Body of pancreas (tissue), 4 donors: Measurements from ENCODE around the gene YY1. TPM values are rescaled to one million over a fixed set of nuclear protein-coding genes. Genes with fewer than 3 reads are reported as not detected.

ENCODE experiments used
- ATAC-seq: fragments of 150-250 bp; one replicate; pipeline ENCODE4 v1.9.1; 2016
- DNase-seq, 4 donors: peaks; one replicate each; pipeline ENCODE4 v3.0.0-alpha.2; 2019
- H3K27ac ChIP-seq, 4 donors: fragments of 200-600 bp; sonication (generic); 1 replicate in 3 of 4; 2 replicates in 1 of 4; pipeline versions ENCODE4 v1.5.1 to v1.6.1; 2016 to 2019; ENCODE audit warnings: mild to moderate bottlenecking in 1 of 4, mixed read lengths in 1 of 4, moderate library complexity in 1 of 4
- H3K27me3 ChIP-seq, 2 donors: fragments of 200-600 bp; sonication (generic); one replicate each; pipeline ENCODE4 v1.6.0; 2016; ENCODE audit warnings: mild to moderate bottlenecking in 1 of 2
- H3K36me3 ChIP-seq, 2 donors: fragments of 200-600 bp; sonication (generic); replicated peaks in 1 of 2; 2 replicates each; pipeline ENCODE4 v1.5.1; 2016; ENCODE audit warnings: low read depth in 2 of 2; ENCODE audit not compliant: insufficient read depth in 1 of 2
- H3K4me1 ChIP-seq: fragments of 200-600 bp; sonication (generic); one replicate; pipeline ENCODE4 v1.6.0; 2016
- H3K4me3 ChIP-seq, 2 donors: fragments of 200-600 bp; sonication (generic); 1 replicate in 1 of 2; 2 replicates in 1 of 2; pipeline ENCODE4 v1.5.1; 2016 to 2019
- H3K9me3 ChIP-seq, 3 donors: fragments of 200-600 bp; sonication (generic); 1 replicate in 2 of 3; 2 replicates in 1 of 3; pipeline ENCODE4 v1.5.1; 2016
- POLR2A ChIP-seq, 3 donors: fragments of 450-650 bp; IDR thresholded peaks; one replicate each; pipeline ENCODE4 v1.6.1; 2016; ENCODE audit warnings: antibody characterized with exemption in 3 of 3, mild to moderate bottlenecking in 2 of 3
- WGBS, 2 donors: methylation state at CpG; one replicate each; pipeline ENCODE4 v1.1.5; 2017; 5-methylcytosine and 5-hydroxymethylcytosine counted together
- intact Hi-C: fragments of 100-400 bp; cut with DNase I; formaldehyde crosslinking; loops from one replicate; pipeline ENCODE4 v1.15.1; 2023
- total RNA-seq, 2 donors: library from RNA; depleted of rRNA; stranded (reverse); fragments of >200 nt; gene quantifications; one replicate each; pipeline ENCODE4 v1.1.0, GENCODE V29; 2016
- TF ChIP-seq, protein P1 (sequence below), 7 experiments: fragments of 450-650 bp in 4 of 7; fragments of 200-600 bp in 3 of 7; sonication (generic) in 3 of 7; IDR thresholded peaks; one replicate each; pipeline ENCODE4 v1.5.1; 2016 to 2019; ENCODE audit warnings: antibody characterized with exemption in 7 of 7

Gene YY1
- total RNA-seq, 2 donors from 2014 or later: 27.0 to 30.3 TPM

- Histone ChIP-seq H3K27me3 (no peaks in the 10 kb centered on the region), H3K9me3 (no peaks in the 10 kb centered on the region), H3K4me3 (no peak overlapping the region), H3K4me1 (peaks cover 61% of the 10 kb centered on the region), H3K27ac (peak overlapping the region in 3 of 4 donors; percentile 31 to 58 (median 34)), H3K36me3 (no peaks in the 10 kb centered on the region)
- TF ChIP-seq, protein P1, sequence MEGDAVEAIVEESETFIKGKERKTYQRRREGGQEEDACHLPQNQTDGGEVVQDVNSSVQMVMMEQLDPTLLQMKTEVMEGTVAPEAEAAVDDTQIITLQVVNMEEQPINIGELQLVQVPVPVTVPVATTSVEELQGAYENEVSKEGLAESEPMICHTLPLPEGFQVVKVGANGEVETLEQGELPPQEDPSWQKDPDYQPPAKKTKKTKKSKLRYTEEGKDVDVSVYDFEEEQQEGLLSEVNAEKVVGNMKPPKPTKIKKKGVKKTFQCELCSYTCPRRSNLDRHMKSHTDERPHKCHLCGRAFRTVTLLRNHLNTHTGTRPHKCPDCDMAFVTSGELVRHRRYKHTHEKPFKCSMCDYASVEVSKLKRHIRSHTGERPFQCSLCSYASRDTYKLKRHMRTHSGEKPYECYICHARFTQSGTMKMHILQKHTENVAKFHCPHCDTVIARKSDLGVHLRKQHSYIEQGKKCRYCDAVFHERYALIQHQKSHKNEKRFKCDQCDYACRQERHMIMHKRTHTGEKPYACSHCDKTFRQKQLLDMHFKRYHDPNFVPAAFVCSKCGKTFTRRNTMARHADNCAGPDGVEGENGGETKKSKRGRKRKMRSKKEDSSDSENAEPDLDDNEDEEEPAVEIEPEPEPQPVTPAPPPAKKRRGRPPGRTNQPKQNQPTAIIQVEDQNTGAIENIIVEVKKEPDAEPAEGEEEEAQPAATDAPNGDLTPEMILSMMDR (IDR thresholded peaks at IDR 0.05): no peak
- DNase-seq (peak in 2 of 4 donors; percentile 20 to 22), ATAC-seq (no peak)
- intact Hi-C loops: no loop called here
- WGBS, 2 donors: 56 to 58% methylated on average over 2 of the region's 2 CpGs
These were observed 12.0 kb downstream of the YY1 start for GRCh38 chr14:100250732-100251465.

DNA sequence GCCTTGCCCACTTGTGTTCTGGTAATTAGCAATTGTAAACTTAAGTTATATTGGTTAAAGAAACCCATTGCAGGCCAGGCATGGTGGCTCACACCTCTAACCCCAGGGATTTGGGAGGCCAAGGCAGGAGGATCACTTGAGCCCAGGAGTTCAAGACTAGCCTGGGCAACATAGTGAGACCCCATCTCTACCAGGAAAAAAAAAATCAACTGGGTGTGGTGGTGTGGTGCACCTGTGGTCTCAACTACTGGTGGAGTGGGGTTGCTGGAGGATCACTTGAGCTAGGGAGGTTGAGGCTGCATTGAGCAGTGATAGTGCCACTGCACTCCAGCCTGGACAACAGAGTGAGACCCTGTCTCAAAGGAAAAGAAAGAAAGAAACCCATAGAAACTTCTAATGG is 13.7 kb downstream of the YY1 start:
- no peak overlapping the region for H3K4me3 ChIP-seq
- DNase-seq (no peak), ATAC-seq (no peak)
- intact Hi-C loops: no loop called here
- peaks cover 45% of the 10 kb centered on the region for H3K4me1 ChIP-seq
- H3K36me3 ChIP-seq: no peaks in the 10 kb centered on the region
- no peaks in the 10 kb centered on the region for H3K9me3 ChIP-seq
- TF ChIP-seq, protein P1 (IDR thresholded peaks at IDR 0.05): no peak
- no peak for TF ChIP-seq POLR2A (IDR thresholded peaks at IDR 0.05)
- no peak overlapping the region for H3K27ac ChIP-seq
- no peaks in the 10 kb centered on the region for H3K27me3 ChIP-seq

DNA sequence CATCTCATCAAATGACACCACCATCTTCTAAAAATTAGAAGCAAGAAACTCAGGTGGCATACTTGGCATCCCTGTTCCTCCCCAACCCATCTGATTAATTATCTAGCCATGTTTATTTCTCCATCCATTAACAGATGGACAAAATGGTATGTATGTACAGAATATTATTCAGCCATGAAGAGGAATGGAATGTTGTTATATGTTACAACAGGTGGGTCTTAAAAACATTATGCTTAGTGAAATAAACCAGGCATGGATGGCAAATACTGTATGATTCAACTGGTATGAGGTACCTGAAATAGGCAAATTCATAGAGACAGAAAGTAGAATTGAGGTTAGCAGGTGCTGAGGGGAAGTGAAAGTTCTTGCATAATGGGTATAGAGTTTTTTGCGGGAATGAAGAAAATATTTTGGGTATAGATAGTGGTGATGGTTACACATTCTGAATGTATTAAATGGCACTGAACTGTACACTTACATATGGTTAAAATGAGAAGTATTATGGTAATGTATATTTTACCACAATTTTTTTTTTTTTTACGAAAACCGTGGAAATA is 17.5 kb downstream of the YY1 start:
- intact Hi-C loops: no loop called here
- Histone ChIP-seq H3K4me1 (peaks cover 30% of the 10 kb centered on the region), H3K27me3 (no peaks in the 10 kb centered on the region), H3K36me3 (no peaks in the 10 kb centered on the region), H3K27ac (no peak overlapping the region), H3K9me3 (no peaks in the 10 kb centered on the region), H3K4me3 (no peak overlapping the region)
- no peak for ATAC-seq
- DNase-seq: no peak
- TF ChIP-seq, protein P1 (IDR thresholded peaks at IDR 0.05): no peak
- no peak for TF ChIP-seq POLR2A (IDR thresholded peaks at IDR 0.05)
- 81 to 91% methylated on average over 3 of the region's 3 CpGs for WGBS, 2 donors

DNA sequence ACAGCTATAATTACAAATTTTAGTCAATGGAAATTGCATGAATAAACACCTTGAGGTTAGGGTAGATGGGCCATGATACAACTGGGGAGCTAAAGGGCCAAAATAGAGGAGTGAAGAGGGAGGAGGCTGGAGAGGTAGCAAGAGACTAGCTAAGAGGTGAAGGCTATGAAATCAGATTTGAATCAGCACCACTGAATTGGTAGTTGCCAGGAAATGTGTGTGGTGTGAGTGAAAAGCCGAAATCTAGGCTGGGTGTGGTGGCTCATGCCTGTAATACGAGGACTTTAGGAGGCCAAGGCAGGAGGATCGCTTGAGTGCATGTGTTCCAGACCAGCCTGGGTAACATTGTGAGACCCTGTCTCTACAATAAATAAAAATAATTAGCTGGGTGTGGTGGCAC is 22.7 kb downstream of the YY1 start:
- Histone ChIP-seq H3K27me3 (no peaks in the 10 kb centered on the region), H3K9me3 (no peaks in the 10 kb centered on the region), H3K4me3 (no peak overlapping the region), H3K36me3 (peaks cover 0 to 3% of the 10 kb centered on the region in 2 donors), H3K4me1 (peaks cover 24% of the 10 kb centered on the region), H3K27ac (no peak overlapping the region)
- intact Hi-C loops: no loop called here
- TF ChIP-seq, protein P1 (IDR thresholded peaks at IDR 0.05): no peak
- no peak for TF ChIP-seq POLR2A (IDR thresholded peaks at IDR 0.05)
- DNase-seq (no peak), ATAC-seq (no peak)
- WGBS, 2 donors: 92 to 93% methylated on average over 3 of the region's 3 CpGs

- H3K4me3 ChIP-seq: no peak overlapping the region
- DNase-seq: no peak
- intact Hi-C loops: no loop called here
These were observed 23.6 kb downstream of the YY1 start for GRCh38 chr14:100262545-100262944.

More at GRCh38 chr14:100262545-100262944, 23.6 kb downstream of the YY1 start:
- Histone ChIP-seq H3K27ac (no peak overlapping the region), H3K36me3 (peaks cover 0 to 3% of the 10 kb centered on the region in 2 donors), H3K9me3 (no peaks in the 10 kb centered on the region), H3K4me1 (peaks cover 27% of the 10 kb centered on the region), H3K27me3 (no peaks in the 10 kb centered on the region)
- TF ChIP-seq POLR2A (IDR thresholded peaks at IDR 0.05): no peak
- TF ChIP-seq, protein P1 (IDR thresholded peaks at IDR 0.05): no peak
- ATAC-seq: no peak
- 67 to 76% methylated on average over 5 of the region's 5 CpGs for WGBS, 2 donors
